ENCODE results near the gene ANKRD17.

Gene ANKRD17

DNA sequence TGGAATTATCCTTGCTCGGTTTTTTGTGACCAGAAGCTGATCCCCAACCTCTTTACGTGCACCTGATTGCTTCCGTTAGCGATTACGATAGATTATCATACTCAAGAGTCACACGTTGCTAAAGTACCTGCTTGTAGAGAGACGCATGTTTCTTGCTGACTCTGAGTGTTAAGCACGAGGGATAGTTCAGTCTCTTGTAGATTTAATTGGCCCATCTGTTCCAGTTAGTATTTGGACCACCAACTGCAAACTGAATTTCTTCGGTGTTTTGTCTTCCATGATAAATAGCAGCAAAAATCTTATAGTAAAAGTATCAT, 188.6 kb downstream of the ANKRD17 start:
- Histone ChIP-seq H3K27me3 (ENCODE audit: insufficient read depth, low read length, poor library complexity) (no peaks in the 10 kb centered on the region), H3K4me2 (ENCODE audit: insufficient read depth, low read length) (peak overlapping the region; percentile 68), H3K79me2 (ENCODE audit: insufficient read depth, low read length) (peaks cover 37% of the 10 kb centered on the region), H3K4me1 (ENCODE audit: insufficient read depth, low read length) (peaks cover 34% of the 10 kb centered on the region), H3K9ac (ENCODE audit: low read depth, low read length) (peak overlapping the region; percentile 82), H3K27ac (ENCODE audit: low read length) (peak overlapping the region; percentile 89), H2AFZ (ENCODE audit: low read depth, low read length) (peak overlapping the region; percentile 87), H4K20me1 (ENCODE audit: insufficient read depth, low read length) (no peaks in the 10 kb centered on the region), H3K9me3 (ENCODE audit: insufficient read depth, low read length, severe bottlenecking) (no peaks in the 10 kb centered on the region), H3K36me3 (ENCODE audit: insufficient read depth, low read length) (peaks cover 27% of the 10 kb centered on the region), H3K4me3 (ENCODE audit: low read depth in 1 of 2, low read length in 2 of 2) (peak overlapping the region; percentile 8 to 79; a peak in 3 of 4 replicates)
- TF ChIP-seq EZH2 (IDR thresholded peaks at IDR 0.05; ENCODE audit: borderline replicate concordance, low read depth, low read length, severe bottlenecking): no peak
- DNase-seq: no peak
- ATAC-seq (ENCODE audit: insufficient read depth, low read depth): peak; percentile 7

- peak within 1 kb of the TSS; percentile 68 for H3K4me2 ChIP-seq (ENCODE audit: insufficient read depth, low read length)
- H3K4me3 ChIP-seq (ENCODE audit: low read depth in 1 of 2, low read length in 2 of 2): peak within 1 kb of the TSS; percentile 34 to 79
- peak within 1 kb of the TSS; percentile 82 for H3K9ac ChIP-seq (ENCODE audit: low read depth, low read length)
- no peaks in the 10 kb centered on the region for H3K9me3 ChIP-seq (ENCODE audit: insufficient read depth, low read length, severe bottlenecking)
- H3K27me3 ChIP-seq (ENCODE audit: insufficient read depth, low read length, poor library complexity): no peaks in the 10 kb centered on the region
- peaks cover 23% of the 10 kb centered on the region for H3K36me3 ChIP-seq (ENCODE audit: insufficient read depth, low read length)
- peaks cover 37% of the 10 kb centered on the region for H3K79me2 ChIP-seq (ENCODE audit: insufficient read depth, low read length)
- TF ChIP-seq EZH2 (IDR thresholded peaks at IDR 0.05; ENCODE audit: borderline replicate concordance, low read depth, low read length, severe bottlenecking) (no peak), CTCF (IDR thresholded peaks at IDR 0.05; ENCODE audit: borderline replicate concordance, extremely low read depth, low read length, poor library complexity, severe bottlenecking) (peak; percentile 36)
- H3K27ac ChIP-seq (ENCODE audit: low read length): peak within 1 kb of the TSS; percentile 89
- H2AFZ ChIP-seq (ENCODE audit: low read depth, low read length): peak within 1 kb of the TSS; percentile 87
- ATAC-seq (ENCODE audit: insufficient read depth, low read depth) (peak; percentile 80), DNase-seq (peak; percentile 94)
- no peaks in the 10 kb centered on the region for H4K20me1 ChIP-seq (ENCODE audit: insufficient read depth, low read length)
- H3K4me1 ChIP-seq (ENCODE audit: insufficient read depth, low read length): peaks cover 34% of the 10 kb centered on the region
Measured at GRCh38 chr4:73069338-73070073, 189.1 kb downstream of the ANKRD17 start, which contains the start of gene COX18. Gene COX18, minus strand, starts transcription at chr4:73069716. Its CDS starts 67 bp downstream, at chr4:73069649.

DNA sequence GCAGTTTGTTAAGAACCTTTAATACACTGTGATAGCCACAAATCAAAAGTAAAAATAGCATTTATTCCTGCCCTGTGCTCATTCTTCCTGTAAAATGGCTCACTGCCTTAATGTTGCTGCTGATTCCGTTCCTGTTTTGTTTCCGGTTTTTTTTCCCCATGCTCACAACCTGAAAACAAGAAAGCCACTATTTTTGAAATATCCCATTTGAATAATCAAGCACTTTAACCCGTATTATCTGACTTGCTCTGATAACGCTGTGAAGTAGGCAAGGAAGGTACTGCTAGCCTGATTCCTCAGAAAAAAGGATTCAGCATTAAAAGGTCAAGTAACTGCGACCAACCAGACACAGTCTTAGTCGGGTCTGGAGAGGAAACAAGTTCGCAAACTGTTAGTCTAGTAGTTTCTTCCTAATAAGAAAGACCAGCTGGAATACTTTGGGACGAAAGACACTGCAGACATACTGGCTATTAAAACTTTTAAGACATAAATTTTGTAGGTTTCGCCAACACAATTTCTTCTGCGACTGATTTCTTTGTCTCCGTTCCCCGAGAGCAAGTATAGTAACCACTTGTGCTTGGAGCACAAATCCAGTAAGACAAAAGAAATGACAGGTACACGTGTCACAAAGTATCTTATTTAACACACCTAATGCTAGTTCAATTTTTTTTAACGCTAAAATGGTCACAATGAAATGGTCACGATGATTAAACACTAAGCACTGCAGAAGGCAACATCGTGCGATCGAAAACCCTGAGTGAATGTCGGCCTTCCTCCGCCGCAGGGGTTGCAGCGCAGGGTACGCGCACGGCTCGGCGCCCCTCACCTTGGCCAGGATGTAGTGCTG, 189.9 kb downstream of the ANKRD17 start:
- ATAC-seq (ENCODE audit: insufficient read depth, low read depth) (peak; percentile 6), DNase-seq (peak; percentile 25)
- Histone ChIP-seq H3K79me2 (ENCODE audit: insufficient read depth, low read length) (peaks cover 37% of the 10 kb centered on the region), H3K9ac (ENCODE audit: low read depth, low read length) (peak overlapping the region; percentile 82), H3K4me1 (ENCODE audit: insufficient read depth, low read length) (peaks cover 34% of the 10 kb centered on the region), H3K27me3 (ENCODE audit: insufficient read depth, low read length, poor library complexity) (no peaks in the 10 kb centered on the region), H3K27ac (ENCODE audit: low read length) (peak overlapping the region; percentile 89), H2AFZ (ENCODE audit: low read depth, low read length) (peak overlapping the region; percentile 87), H3K4me2 (ENCODE audit: insufficient read depth, low read length) (peak overlapping the region; percentile 68), H3K9me3 (ENCODE audit: insufficient read depth, low read length, severe bottlenecking) (no peaks in the 10 kb centered on the region), H3K36me3 (ENCODE audit: insufficient read depth, low read length) (peaks cover 22% of the 10 kb centered on the region), H3K4me3 (ENCODE audit: low read depth in 1 of 2, low read length in 2 of 2) (peak overlapping the region; percentile 34 to 79), H4K20me1 (ENCODE audit: insufficient read depth, low read length) (no peaks in the 10 kb centered on the region)
- TF ChIP-seq CTCF (IDR thresholded peaks at IDR 0.05; ENCODE audit: borderline replicate concordance, extremely low read depth, low read length, poor library complexity, severe bottlenecking): no peak
- no peak for TF ChIP-seq EZH2 (IDR thresholded peaks at IDR 0.05; ENCODE audit: borderline replicate concordance, low read depth, low read length, severe bottlenecking)

DNA sequence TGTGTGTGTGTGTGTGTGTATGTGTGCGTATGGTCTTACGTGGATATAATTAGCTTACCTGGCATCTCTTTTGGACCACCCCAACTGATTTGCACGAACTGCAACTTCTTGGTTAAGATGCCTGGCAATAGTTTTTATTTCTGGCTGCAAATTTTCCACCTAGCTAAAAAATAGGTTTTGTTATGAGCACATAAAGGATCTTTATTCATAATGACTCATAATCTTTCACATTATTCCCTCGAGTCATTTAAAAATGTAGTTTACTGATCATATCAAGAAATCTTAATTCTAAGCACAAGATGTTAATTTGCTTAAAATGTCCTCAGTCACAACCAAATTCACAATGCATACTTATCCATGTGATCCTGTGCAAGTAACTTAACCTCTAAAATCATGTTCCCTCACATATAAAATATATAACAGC, 190.6 kb downstream of the ANKRD17 start:
- Histone ChIP-seq H3K36me3 (ENCODE audit: insufficient read depth, low read length) (peaks cover 27% of the 10 kb centered on the region), H3K79me2 (ENCODE audit: insufficient read depth, low read length) (peaks cover 39% of the 10 kb centered on the region), H3K4me3 (ENCODE audit: low read depth in 1 of 2, low read length in 2 of 2) (peak overlapping the region; percentile 34 to 79), H2AFZ (ENCODE audit: low read depth, low read length) (peak overlapping the region; percentile 87), H3K27ac (ENCODE audit: low read length) (peak overlapping the region; percentile 89), H4K20me1 (ENCODE audit: insufficient read depth, low read length) (no peaks in the 10 kb centered on the region), H3K27me3 (ENCODE audit: insufficient read depth, low read length, poor library complexity) (no peaks in the 10 kb centered on the region), H3K9me3 (ENCODE audit: insufficient read depth, low read length, severe bottlenecking) (no peaks in the 10 kb centered on the region), H3K4me2 (ENCODE audit: insufficient read depth, low read length) (peak overlapping the region; percentile 68), H3K9ac (ENCODE audit: low read depth, low read length) (peak overlapping the region; percentile 82), H3K4me1 (ENCODE audit: insufficient read depth, low read length) (peaks cover 34% of the 10 kb centered on the region)
- ATAC-seq (ENCODE audit: insufficient read depth, low read depth) (no peak), DNase-seq (no peak)
- TF ChIP-seq EZH2 (IDR thresholded peaks at IDR 0.05; ENCODE audit: borderline replicate concordance, low read depth, low read length, severe bottlenecking): no peak
- no peak for TF ChIP-seq CTCF (IDR thresholded peaks at IDR 0.05; ENCODE audit: borderline replicate concordance, extremely low read depth, low read length, poor library complexity, severe bottlenecking)
